Fibroblast of pulmonary artery (primary cell): ENCODE measurements around the gene PAEP.
"Not testable (repeated sequence)": the region's sequence is repeated elsewhere in the genome, so short reads cannot be mapped to it uniquely, and the experiment has no call there.

Source experiments
- DNase-seq: peaks from one replicate; pipeline ENCODE4 v3.0.0-alpha.2; 2010; ENCODE audit warnings: low read depth
- H3K4me3 ChIP-seq: replicated peaks from 2 replicates; pipeline ENCODE4 v1.5.1; 2011; ENCODE audit warnings: low read depth, mild to moderate bottlenecking, control low read depth, low read length, moderate library complexity
- TF ChIP-seq, protein P1 (sequence below): IDR thresholded peaks from 2 replicates; pipeline ENCODE4 v1.5.1; 2011; ENCODE audit warnings: mild to moderate bottlenecking, control low read depth, low read length, inconsistent platforms; ENCODE audit errors: missing control alignments

Gene PAEP

DNA sequence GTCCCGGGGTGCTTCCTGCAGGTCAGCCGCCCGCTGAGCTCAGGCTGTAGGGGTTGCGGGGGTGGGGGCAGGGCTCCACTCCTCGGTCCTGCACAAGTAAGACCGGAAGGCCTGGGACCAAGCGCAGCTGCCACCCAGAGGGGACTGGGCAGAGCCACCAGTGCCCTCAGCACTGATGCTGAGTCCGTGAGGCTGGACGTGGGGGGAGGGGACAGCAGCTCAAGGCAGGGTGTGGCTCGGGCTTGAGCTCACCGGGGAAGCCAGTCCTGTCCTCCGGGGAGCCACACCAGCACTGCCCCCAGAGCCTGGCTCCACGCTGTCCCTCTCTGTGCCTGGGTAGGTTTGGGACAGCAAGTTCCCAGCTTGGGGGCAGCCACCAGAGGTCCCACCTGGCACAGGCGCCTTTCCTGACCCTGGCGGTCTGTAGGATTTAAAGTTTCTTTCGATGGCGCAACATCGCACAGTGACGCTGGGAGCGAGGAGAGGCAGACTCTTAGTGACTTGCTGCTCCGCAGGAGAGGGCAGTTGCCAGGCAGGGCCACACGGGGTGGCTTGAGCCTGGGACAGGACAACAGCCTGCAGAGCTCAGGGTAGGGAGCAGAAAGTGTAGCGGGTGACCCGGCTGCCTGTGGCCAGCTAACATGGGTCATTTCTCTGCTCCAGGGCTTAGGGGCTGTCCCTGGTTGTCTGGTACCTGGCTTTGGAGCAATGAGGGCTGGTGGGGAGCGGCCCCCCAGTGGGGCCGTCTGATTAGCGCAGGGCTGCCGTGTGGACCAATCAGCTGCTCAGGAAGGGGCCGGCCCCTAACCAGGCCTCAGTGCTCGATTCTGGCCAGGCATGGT, 34.6 kb upstream of the PAEP start:
- H3K4me3 ChIP-seq = no peak overlapping the region
- DNase-seq = no peak
- TF ChIP-seq, protein P1, sequence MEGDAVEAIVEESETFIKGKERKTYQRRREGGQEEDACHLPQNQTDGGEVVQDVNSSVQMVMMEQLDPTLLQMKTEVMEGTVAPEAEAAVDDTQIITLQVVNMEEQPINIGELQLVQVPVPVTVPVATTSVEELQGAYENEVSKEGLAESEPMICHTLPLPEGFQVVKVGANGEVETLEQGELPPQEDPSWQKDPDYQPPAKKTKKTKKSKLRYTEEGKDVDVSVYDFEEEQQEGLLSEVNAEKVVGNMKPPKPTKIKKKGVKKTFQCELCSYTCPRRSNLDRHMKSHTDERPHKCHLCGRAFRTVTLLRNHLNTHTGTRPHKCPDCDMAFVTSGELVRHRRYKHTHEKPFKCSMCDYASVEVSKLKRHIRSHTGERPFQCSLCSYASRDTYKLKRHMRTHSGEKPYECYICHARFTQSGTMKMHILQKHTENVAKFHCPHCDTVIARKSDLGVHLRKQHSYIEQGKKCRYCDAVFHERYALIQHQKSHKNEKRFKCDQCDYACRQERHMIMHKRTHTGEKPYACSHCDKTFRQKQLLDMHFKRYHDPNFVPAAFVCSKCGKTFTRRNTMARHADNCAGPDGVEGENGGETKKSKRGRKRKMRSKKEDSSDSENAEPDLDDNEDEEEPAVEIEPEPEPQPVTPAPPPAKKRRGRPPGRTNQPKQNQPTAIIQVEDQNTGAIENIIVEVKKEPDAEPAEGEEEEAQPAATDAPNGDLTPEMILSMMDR = no peak

- not testable (repeated sequence) for DNase-seq, H3K4me3 ChIP-seq
These were observed 32.6 kb upstream of the PAEP start for GRCh38 chr9:135528842-135529435.

GRCh38 chr9:135530146-135530545, 31.4 kb upstream of the PAEP start:
- H3K4me3 ChIP-seq = no peak overlapping the region
- no peak for DNase-seq
- TF ChIP-seq, protein P1 = no peak

DNA sequence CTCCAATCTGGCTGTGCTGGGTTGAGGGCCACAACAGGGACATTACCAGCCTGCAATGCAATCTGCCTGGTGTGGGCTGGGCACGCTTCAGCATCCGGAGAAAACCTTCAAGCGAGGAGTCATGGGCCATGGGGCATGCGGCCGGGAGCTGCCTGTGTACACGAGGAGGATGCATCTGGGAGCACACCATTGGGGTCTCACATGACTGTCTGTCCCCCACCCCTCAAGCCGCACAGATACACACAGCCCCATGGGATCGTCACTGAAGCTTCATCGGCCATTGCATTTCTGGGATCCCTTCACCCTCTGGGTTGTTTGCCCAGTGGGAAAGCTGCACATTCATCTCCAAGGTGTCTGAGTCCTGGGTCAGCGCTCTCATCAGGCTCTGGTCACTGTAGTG, 30.5 kb upstream of the PAEP start:
- H3K4me3 ChIP-seq = no peak overlapping the region
- DNase-seq = no peak
- TF ChIP-seq, protein P1 = no peak

DNA sequence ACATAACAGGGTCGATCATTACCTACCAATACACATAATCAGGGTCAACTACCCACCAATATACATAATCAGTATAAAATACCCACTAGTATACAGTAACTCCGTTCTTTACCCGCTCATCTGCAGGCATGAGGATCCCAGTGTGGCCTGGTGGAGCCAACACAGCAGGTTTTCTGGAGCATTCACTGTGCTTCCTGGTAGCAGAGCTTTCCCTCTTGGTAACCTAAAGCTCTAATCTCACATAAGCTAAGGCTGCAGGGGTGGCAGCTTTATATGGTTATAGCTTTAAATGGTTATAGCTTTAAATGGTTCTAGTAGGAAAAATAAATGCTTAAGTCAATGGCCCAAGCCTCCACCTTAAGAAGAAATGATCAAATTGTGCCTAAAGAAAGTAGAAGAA, 28.4 kb upstream of the PAEP start:
- no peak for DNase-seq
- TF ChIP-seq, protein P1 = no peak
- no peak overlapping the region for H3K4me3 ChIP-seq

DNA sequence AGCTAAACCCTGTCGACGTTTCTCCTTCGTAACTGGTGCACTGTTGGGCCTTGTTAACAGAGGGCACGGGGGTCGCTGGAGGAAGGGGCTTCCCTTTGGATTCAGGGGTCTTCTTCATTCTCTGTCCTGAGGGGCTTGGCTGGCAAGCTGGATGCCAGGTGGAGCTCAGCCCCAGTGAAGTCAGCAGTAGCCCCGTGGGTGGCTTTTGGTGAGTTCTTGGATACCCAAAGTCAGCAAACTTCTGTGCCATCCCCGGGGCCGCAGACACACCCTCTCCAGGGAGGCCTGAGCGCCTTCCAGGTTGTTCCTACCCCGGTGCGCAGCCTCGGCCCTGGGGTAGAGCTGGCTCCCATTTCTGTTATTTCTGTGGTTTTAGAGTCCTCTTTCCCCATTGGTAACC, 27.9 kb upstream of the PAEP start:
- TF ChIP-seq, protein P1 = no peak
- H3K4me3 ChIP-seq = no peak overlapping the region
- no peak for DNase-seq

DNA sequence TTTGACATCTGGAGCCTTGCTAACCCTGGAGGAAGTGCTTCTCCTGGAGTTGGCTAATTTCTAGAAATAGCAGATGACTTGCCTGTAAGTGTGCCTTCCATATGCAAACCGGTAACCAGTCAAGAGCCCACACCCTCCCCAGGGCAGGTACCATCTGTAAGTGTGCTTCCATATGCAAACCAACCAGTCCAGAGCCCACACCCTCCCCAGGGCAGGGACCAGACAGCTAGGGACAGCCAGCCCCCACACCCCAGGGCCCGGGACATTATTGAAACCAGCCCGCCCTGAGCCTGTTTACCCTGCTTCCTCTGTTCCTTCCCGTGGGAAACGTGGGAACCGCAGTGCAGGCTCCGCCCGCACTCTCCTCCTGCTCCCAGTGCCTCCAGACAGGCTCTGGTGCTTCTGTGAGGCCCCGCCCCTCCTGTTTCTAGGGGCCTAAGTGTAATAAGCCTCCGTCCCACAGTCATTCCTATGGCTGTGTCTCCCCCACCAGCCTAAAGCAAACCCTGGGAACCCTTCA, 27.3 kb upstream of the PAEP start:
- not testable (repeated sequence) for DNase-seq, H3K4me3 ChIP-seq

GRCh38 chr9:135534826-135535225, 26.7 kb upstream of the PAEP start:
- H3K4me3 ChIP-seq, DNase-seq: not testable (repeated sequence)

DNA sequence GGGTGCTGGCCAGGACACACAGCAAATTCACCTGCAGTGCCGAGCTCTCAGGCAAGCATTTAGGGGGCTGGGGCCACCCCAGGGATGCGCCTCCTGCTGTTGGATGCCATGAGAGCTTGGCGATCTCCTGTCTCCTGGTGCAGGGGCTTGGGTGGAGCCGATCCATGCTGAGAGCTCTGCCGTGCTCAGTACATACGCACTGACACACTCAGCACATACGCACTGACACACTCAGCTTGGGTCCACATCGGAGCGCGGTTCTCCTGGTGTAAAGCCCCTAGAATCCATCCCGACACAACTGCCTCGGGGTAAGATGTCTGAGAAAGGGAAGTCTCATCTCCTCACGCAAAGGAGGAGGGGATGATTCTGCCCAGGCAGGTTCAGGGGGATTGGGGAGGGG, 25.9 kb upstream of the PAEP start:
- not testable (repeated sequence) for H3K4me3 ChIP-seq, DNase-seq
